ENCODE results near the gene COG4.
"Not testable (repeated sequence)": the region's sequence is repeated elsewhere in the genome, so short reads cannot be mapped to it uniquely, and the experiment has no call there.

Gene COG4

DNA sequence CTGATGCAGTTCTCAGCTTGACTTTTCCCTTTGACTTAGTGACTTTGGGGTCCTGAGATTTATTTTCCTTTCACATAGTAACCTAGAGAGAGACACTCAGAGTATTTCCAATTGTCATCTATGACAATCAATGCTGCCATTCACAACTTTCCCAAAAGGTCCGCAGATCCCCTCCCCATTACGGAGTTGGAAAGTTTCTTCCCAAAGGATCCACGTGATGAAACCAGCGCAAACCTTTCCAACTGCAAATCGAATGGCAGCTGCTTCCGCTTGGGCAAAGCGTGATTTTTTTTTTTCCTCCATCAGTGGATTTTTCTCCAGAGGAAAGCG lies 69.5 kb downstream of the COG4 start:
- DNase-seq: no peak

DNA sequence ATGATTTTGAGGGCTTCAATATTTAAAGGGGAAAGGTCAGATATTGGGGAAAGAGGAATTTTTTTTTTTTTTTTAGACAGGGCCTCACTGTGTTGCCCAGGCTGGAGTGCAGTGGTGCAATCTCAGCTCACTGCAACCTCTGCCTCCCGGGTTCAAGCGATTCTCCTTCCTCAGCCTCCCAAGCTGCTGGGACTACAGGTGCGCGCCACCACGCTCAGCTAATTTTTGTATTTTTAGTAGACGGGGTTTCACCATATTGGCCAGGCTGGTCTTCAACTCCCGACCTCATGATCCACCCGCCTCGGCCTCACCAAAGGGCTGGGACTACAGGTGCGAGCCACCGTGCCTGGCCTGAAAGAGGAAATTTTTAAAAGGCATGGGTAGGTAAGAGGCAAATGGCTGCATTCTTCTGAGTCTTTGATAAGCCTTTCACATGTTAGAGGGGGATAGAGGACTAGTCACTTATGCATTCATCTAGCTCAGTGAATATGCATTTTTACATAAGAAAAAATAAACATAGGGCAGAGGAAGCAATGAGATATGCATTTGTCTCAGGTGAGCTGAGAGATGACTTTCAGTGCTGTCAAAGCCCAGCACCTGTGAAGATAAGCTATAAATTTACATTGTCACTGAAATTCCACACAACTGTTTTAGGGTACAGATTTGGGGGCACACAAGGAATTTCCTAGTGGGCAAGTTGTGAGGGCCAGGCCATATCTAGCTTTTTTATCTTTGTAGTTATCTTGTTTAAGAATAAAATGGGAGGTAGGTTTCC lies 70.0 kb downstream of the COG4 start:
- no peak for DNase-seq

DNA sequence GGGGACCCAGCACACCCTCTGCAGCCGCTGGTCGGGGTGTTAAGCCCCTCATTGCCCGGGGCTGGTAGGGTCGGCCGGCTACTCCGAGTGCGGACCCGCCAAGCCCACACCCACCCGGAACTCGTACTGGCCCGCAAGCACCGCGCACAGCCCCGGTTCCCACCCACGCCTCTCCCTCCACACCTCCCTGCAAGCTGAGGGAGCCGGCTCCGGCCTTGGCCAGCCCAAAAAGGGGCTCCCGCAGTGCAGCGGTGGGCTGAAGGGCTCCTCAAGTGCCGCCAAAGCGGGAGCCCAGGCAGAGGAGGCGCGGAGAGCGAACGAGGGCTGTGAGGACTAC lies 72.4 kb downstream of the COG4 start:
- DNase-seq: not testable (repeated sequence)

DNA sequence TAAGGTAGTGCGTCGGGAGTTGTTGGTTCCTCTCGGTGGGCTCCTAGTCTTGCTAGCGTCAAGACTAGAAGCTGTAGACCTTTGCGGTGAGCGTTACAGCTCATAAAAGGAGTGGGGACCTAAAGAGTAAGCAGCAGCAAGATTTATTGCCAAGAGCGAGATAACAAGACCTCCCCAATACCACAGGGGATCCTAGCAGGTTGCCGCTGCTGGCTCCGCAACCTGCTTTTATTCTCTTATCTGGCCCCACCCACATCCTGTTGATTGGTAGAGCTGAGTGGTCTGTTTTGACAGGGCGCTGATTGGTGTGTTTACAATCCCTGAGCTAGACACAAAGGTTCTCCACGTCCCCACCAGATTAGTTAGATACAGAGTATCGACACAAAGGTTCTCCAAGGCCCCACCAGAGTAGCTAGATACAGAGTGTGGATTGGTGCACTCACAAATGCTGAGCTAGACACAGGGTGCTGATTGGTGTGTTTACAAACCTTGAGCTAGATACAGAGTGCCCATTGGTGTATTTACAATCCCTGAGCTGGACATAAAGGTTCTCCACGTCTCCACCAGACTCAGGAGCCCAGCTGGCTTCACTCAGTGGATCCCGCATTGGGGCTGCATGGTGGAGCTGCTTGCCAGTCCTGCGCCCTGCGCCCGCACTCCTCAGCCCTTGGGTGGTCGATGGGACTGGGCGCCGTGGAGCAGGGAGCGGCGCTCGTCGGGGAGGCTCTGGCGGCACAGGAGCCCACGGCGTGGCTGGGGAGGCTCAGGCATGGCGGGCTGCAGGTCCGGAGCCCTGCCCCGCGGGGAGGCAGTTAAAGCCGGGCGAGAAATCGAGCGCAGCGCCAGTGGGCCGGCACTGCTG lies 73.0 kb downstream of the COG4 start:
- DNase-seq: not testable (repeated sequence)

DNA sequence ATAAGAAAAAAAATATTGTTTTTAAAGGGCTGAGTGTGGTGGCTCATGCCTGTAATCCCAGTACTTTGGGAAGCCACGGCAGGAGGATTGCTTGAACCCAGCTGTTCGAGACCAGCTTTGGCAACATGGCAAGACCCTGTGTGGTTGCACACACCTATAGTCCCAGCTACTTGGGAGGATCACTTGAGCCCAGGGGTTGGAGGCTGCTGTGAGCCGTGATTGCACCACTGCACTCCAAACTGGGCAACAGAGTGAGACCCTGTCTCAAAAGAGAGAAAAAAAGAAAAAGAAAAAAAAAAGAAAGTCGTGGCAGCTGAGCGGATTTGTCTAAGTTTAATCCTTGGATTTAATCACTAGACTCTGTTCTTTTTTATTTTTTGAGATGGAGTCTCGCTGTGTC lies 75.3 kb downstream of the COG4 start:
- DNase-seq: no peak

DNA sequence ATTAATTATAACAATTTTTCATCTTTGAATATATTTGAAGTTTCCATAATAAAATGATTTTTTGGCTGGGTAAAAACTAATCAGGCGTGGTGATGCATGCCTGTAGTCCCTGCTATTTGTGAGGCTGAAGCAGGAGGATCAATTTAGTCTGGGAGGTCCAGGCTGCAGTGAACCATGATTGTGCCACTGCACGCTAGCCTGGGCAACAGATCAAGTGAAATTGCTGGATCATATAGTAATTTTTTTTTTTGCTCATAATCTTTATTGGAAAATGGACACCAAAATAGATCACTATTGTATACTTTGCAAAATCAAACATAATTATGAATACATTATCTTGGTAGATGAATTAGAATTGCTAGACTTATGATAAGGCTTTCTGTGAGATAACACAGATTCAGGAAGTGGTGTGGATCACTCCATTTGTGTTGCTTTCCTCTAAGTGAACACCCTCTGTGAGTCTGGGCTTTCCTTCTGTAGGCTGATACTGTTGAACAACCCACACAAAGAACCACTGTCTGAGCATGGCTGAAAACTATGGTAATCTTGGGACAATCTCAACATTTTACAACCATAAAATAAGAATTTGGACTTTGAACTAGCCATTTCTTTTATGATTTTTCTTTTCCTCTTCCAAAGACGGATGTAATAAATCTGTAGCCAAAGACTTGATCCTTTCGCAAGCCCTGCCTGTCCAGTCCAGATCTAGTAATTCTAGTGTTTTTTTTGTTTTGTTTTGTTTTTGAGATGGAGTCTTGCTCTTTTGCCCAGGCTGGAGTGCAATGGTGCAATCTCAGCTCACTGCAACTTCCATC lies 78.9 kb downstream of the COG4 start:
- no peak for DNase-seq

DNA sequence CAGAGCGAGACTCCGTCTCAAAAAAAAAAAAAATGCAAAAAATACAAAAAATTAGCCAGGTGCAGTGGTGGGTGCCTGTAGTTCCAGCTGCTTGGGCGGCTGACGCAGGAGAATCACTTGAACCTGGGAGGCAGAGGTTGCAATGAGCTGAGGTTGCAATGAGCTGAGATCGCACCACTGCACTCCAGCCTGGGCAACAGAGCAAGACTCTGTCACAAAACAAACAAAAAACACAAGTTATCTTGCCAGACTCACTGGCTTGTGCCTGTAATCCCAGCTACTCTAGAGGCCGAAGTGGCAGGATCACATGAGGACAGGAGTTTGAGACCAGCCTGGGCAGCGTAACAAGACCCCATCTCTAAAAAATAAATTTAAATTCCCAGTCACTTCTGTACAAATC lies 81.0 kb downstream of the COG4 start:
- DNase-seq: no peak

DNA sequence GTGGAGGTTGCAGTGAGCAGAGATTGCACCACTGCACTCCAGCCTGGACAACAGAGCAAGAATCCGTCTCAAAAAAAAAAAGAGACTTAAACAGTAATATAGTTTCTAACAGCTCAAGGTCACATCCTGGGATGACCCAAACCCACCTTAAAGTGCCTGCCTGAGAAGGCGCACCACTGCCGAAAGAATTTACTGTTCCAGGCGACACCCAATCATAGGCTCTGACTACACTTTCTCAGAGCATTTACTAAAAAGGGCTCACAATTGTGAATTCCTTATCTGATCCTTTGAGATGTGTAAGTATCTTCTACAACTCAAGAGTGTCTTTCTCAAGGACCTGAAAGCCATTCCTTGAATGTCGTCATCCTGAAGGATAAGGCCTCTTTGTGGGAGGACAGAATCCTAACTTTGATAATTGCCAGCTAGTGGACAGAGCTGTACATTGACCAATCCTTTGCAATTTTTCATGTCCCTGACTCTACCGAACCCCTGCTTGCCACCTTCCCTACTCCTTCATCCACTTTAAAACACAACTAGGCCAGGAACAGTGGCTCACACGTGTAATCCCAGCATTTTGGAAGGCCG lies 81.9 kb downstream of the COG4 start:
- DNase-seq: no peak

DNA sequence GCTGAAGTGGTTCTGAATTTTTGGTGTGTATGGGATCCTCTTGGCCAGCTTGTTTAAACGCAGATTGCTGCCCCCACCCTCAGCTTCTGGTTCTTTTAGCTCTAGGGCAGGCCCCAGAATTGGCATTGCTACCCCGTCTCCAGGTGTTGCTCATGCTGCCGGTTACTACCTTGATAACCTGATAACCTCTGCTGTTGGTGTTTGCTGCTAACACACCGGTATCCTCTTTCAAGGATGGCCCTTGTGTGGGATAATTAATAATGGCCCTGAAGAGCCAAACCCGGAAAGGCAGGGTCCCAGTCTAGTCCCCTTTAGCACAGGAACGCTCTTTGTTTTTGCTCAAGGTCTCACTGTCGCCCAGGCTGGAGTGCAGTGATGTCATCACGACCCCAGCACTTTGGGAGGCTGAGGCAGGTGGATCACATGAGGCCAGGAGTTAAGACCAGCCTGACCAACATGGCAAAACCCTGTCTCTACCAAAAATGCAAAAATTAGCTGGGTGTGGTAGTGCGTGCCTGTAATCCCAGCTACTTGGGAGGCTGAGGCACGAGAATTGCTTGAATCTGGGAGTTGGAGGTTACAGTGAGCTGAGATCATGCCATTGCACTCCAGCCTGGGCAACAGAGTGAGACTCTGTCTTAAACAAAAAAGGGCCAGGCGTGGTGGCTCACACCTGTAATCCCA lies 83.2 kb downstream of the COG4 start:
- DNase-seq: no peak

DNA sequence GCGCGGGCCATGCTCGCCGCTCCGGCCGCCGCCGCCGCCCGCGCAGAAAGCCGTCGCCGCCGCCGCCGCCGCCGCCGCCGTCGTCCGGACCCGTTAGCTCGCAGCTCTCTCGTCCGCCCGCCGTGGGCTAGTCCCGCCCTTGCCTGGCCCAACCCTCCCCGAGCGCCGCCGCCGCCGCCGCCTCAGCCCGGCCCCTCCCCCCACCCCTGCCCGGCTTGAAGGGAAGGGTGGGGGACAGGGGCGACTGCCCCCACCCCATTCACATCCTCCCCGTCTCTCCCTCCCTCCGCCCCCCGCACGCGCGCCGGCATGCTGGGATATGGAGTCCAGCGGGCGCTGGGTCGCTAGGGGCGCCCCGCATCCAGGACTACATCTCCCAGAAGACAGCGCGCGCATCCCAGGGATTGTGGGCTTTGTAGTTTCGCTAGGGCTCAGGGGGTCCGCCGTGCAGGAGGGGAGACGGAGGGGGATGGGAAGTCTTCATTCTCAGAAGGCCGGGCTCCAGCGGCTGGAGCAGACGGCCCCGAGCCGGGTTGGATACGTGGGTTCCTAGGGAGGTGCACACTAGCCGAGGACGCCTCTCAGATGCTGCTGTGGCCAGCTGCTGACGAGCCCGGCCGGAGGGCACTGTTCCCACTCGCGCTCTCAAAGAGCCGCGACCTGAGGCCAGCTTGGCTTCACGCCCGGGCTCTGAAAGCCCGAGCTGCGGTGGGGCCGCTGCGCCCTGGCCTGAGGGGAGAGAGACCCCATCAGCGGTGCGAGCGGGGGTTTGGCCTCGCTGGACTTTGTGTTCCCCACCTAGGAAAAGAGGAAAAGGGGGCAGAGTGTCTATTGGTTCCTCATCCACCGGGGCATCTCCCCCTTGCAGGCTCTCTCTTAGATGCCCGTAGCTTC lies 84.1 kb downstream of the COG4 start, which contains the start of gene ST3GAL2:
Gene ST3GAL2, minus strand, starts transcription at position 132 of the 894 bp plus-strand sequence. CDS start 40,570 bp downstream, outside the sequence.
- peak; percentile 91 for DNase-seq

DNA sequence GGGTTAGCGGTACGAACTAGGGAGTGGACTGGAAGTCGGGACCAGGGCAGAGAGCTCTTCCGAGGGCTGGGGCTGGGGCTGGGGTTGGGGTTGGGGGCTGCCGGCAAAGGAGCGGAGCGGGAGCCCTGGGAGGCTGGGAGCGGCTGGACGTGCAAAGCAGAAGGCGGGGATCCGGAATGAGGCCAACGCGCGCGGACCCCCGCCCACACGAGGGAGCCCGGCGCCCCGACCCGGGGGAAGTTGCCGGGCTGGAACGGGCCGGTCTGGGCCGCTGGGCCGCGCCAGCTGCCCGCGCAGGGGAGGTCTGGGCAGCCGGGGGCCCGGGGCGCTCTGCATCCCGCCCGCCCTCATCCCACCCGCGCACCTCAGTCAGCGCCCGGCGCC lies 84.8 kb downstream of the COG4 start:
- DNase-seq: peak; percentile 39

DNA sequence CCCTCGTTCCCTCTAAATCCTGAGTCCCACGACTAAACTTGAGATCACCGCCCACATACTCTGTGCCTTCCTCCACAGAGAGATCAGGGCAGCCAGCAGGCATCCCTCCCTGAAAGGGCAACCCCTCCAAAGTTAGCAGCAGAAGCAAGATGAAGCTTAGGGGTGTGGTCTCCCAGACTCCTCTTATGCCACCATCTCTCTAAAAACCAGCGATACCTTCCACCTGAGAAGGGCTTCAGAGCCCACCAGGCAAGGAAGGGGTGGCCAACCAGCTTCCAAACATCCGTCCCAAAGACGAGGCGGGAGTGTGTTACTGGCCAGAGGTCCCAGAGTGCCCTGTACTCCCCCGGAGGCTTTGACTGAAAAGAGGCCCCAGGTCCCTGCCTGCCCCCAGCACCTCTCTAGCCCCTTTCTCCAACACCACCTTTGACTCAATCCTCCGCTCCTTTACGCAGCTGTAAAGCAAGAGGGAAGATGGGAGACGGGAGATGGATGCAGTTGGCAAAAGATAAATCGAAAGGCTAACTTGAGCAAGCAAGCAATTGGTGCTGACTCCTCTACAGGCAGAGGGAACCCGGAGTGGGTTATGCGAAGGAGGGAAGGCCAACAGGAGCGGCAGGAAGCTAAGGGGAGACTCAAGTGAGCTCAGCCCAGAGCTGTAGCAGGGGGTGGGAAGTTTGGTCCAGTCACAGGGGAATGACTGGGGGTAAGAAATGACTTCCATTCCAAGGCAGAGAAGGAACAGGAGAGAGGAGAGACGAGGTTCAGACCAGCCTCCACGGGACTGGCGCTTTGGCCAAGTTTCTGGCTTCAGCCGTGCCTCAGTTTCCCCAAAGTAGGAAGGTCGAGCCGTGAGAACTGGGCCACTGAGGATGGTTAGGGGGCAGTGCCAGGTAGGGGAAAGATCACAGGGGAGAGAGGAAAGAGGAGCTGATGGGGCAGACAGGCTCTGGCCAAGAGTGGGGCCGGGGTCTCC lies 85.5 kb downstream of the COG4 start:
- DNase-seq: no peak

DNA sequence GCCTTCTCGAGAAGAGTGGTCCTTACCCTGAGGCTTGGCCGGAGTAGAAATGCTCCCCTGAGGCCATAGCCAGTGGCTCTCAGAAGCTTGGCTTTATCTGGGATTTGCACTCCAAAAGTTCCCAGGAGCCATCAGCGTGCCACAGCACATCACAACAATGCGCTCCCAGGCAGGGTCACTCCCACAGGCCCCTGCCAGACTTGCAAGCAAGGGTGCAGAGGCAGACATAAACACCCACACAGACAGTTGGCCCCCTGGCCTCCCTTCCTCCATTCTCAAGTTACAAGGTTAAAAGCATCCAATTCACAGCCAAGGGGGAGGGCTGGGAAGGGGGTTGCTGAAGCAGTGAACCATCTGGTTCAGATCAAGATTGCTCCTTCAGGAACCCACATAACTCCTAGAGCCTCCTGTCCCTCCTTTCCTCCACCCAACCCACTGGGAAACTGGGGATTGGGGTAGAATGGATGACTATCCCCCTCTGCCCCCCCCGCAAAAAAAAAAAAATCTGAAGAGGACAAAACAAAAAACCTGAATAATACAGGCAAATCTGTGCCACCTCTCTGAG lies 86.3 kb downstream of the COG4 start:
- no peak for DNase-seq

DNA sequence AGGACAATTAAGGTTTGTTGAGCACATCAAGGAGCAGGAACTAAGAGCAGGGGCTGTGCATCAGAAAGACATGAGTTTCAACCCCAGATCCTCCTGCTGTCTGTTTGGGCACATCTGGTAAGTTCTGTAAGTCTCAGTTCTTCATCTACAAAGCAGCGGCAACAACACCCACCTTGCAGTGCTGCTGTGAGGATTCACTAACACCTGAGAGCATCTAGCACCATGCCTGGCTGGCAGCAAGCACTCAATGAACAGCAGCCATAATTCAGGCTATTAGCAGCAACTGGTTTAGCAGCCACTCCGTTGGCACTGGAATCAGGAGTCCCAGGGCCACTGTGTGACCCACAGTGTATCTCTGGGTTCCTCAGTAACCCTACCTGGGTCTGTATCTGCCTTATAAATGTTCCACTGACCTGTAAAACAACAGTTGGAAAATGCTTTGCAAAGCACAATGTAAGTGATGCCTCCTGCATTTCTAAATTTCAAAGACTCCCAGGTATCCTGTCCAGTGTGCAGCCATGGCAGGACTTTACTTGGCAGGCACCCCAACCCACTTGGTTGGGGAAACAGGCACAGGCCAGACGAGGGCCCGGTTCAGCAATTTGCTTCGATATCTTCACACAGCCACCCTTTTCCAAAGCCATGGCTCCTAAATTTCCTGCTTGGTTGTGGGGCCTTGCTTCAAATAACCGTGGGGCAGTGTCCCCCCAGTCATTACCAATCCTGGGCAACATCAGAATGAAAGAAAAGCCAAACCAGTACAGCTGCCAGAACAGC lies 88.7 kb downstream of the COG4 start:
- no peak for DNase-seq

DNA sequence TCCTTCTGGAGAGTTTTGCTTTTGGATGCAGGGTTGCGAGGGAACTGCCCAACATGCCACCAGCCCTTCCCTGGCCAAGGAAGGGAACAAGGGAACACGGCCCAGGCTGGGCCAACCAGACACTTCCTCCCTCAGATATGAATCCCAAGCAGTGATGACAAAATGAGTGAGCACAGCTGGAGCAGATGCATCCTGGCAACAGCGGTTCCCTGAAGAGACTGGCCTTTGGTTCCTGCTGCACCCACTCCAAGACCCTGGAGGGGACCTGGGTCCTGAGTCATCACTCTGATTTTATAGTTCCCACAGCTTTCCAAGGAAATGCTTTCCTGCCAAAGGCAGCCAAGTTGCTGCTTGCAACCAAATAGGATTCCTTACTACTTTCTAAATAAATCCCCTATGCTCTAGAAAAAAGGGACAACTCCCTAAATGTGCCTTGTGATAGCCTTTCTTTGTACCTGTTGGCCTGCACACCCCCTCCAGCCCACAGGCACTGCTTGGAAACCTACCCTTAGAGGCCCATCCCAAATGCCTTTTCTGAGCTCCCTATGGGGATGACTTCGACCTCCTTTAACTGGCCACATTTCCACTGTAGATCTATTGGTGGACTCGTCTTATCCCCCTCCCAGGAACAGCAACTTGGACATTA lies 89.8 kb downstream of the COG4 start:
- DNase-seq: no peak

DNA sequence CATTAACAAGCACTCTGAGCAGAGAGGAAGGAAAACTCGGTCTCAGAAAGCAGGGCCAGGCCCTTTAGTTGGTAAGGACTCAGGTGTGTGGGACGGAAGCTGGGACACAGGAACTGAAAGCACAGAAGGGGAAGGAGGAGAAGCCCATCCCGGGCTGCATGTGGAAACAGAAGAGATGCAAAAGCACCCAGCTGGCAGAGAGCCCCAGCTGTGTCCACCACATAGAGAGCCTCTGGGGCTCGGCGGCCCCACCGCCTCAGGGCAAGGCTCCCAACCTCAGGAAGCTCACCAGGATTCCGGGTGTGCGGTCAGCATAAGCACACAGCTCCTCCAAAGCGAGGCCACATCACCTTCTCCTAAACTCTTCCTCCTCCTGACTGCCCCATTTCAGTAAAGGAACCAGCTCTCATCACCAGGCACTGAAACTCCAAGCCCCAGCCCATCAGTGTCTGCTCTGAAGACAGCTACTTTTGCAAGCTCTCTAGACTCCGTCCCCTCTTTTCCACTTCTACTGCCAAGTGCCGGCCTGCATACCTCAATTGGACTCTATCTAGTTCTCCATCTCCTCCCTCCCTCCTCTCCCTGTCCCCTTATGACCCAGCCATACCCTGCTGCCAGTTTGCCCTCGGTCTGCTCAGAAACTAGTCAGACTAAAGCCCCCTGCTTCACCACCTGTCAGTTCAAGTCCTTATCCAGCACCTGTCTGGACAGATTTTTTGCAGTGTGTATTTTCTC lies 90.5 kb downstream of the COG4 start:
- DNase-seq: no peak

DNA sequence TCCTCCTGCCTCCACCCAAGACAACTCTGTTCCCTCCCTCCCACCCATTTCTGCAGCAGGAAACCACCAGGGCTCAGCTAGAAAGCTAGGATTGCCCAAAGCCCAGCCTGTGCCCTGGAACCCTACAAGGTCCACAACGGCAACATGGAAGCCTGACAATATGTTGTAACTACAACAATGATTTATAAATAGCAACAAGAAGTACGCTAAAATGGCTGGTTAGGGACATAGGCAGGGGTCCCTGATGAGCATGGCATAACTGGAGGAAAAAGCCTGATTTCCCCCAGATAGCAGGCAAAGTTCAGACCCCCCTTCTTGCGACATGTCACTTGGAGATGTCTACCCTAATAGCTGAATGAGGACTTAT lies 91.0 kb downstream of the COG4 start:
- DNase-seq: no peak
